GM18868 (cell line): ENCODE results near the gene TOR1AIP1.
"Not testable (repeated sequence)": the region's sequence is repeated elsewhere in the genome, so short reads cannot be mapped to it uniquely, and the experiment has no call there.

Experiments
- ATAC-seq: cut with Tn5 transposase; IDR thresholded peaks from one replicate; pipeline ENCODE4 v1.9.1; 2021; ENCODE audit warnings: mild to moderate bottlenecking, moderate library complexity; ENCODE audit not compliant: unreplicated experiment

Gene TOR1AIP1

DNA sequence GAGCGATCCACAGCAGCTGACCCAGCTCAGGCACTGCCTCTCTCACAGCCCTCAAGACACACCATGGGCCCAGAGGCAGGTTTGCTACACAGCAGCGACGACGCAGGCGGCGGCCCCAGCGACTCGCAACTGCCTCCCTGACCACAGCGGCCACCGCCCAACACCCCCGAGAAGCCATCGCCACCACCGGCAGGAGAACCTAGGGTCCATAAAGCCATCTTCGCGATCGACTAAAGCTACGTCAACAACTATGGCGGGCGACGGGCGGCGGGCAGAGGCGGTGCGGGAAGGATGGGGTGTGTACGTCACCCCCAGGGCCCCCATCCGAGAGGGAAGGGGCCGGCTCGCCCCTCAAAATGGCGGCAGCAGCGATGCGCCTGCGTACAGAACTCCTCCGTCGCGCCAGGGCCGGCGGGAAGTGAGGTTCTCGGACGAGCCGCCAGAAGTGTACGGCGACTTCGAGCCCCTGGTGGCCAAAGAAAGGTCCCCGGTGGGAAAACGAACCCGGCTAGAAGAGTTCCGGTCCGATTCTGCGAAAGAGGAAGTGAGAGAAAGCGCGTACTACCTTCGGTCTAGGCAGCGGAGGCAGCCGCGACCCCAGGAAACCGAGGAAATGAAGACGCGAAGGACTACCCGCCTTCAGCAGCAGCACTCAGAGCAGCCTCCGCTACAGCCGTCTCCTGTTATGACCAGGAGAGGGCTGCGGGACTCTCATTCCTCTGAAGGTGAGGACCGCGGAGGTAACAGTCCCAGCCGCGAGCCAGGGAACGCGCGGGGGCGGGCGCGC, at the start of gene TOR1AIP1:
TSS of gene TOR1AIP1 (plus strand) at position 33 of the 787 bp plus-strand sequence. CDS start at position 251, 218 bp downstream.
- peak; percentile 73 for ATAC-seq

DNA sequence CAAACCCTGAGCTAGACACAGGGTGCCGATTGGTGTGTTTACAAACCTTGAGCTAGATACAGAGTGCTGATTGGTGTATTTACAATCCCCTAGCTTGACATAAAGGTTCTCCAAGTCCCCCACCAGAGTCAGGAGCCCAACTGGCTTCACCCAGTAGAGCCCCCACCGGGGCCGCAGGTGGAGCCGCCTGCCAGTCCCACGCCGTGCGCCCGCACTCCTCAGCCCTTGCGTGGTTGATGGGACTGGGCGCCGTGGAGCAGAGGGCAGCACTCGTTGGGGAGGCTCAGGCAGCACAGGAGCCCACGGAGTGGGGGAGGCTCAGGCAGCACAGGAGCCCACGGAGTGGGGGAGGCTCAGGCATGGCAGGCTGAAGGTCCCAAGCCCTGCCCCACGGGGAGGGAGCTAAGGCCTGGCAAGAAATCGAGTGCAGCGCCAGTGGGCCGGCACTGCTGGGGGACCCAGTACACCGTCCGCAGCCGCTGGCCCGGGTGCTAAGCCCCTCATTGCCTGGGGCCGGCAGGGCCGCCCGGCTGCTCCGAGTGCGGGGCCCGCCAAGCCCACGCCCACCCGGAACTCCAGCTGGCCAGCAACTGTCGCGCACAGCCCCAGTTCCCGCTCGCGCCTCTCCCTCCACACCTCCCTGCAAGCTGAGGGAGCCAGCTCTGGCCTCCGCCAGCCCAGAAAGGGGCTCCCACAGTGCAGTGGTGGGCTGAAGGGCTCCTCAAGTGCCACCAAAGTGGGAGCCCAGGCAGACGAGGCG, 45.2 kb upstream of the TOR1AIP1 start:
- not testable (repeated sequence) for ATAC-seq

DNA sequence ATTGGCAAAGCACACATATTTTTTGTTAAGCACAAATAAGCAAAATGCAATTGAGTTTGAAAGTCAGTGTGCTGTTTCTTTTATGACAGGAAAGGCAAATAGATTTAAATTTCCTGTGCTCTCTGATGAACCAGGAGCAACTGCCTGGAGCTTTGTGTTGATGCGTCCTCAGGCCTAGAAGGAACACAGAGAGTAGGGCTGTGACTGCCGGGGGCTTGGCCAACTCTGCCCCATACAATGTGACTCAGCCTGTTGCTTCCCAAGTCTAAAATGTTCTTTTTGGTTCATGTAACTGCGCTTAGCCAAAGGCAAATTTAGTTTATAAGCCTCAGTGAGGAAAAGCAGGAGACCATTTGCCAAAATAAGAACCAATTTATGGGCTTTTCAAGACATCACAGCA, 42.0 kb upstream of the TOR1AIP1 start:
- ATAC-seq, result no peak

DNA sequence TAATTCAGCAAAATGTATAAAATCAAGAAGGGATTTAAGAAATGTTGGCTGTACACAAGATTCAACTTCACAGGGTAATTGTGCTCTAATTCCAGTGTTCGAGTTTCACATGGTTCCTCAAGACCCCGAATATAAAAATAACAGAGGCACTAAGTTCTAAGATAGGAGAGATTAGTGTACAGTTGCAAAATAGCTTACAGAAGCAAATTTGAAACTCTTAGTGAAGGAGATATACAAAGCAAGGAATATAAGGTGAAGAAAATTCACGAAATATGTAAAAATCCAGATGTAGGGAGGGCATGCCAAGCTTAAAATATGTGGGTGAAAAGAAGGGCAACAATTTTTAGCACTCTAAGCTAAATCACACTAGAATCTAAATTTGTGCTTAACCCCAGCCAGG, 33.9 kb upstream of the TOR1AIP1 start:
- ATAC-seq, result no peak

DNA sequence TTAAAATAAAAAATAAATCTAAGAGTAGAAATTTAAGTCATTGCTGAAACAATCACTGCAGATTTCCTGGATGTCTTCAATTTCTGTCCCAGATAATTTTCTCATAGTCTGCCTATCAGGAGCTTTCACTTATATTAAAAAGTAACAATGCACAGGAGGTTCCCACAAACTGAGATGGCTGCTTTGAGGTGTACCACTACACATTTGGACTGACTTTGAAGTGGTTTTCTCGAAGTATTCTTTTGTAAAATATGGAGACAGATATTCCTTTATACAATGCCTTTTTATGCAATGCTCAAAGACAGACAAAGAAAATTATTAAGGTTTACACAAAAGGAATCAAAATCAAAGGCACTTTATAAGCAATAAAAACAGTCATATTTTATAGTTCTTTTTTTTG, 29.0 kb upstream of the TOR1AIP1 start:
- no peak for ATAC-seq

DNA sequence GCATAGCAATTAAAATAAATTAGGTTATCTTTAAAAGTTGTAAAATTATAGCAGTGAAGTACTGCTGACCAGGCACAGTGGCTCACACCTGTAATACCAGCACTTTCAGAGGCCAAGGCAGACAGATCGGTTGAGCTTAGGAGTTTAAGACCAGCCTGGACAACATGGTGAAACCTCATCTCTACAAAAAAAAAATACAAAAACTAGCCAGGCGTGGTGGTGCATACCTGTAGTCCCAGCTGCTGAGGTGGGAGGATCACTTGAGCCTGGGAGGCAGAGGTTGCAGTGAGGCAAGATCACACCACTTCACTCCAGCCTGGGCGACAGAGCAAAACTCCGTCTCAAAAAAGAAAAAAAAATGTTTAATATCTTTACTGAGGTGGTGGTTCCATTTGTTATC, 26.3 kb upstream of the TOR1AIP1 start:
- ATAC-seq, result not testable (repeated sequence)

GRCh38 chr1:179856296-179856695, 25.8 kb upstream of the TOR1AIP1 start:
- no peak for ATAC-seq

GRCh38 chr1:179857009-179857408, 25.1 kb upstream of the TOR1AIP1 start:
- no peak for ATAC-seq

- no peak for ATAC-seq
These were observed 21.4 kb upstream of the TOR1AIP1 start for GRCh38 chr1:179860652-179861051.

DNA sequence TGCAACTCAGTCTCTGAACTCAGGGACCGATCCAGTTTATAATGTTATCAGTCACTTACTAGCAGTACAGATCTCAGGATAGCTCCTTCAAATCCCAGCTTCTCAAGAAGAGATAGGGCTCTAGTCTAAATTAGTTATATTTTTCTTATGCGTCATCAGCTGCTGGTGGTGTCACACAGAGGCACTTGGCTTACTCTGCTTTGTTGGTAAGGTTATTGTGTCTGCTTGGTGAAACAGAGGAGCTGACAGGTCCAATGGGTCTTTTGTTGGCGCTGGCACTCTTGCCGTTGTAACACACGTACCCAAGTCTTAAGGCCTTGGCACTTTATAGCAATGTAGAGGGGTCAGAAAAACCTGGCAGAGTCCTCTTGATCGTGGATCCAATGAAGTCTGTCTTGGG, 16.7 kb upstream of the TOR1AIP1 start:
- ATAC-seq, result no peak

DNA sequence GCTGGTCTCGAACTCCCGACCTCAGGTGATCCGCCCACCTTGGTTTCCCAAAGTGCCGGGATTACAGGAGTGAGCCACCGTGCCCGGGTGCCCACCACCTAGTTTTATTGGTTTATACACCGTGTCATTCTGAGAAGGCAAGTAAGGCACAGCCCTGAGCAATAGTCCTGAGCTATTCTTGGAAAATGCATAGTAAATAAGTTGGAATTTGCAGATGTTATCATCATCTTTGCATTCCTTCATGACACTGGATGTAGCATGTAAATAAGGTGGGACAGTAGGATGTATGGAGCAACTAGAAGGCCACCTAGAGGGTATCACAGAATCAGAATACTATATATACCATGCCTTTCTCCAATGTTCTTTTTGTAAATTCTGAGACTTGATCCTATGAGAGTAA, 15.5 kb upstream of the TOR1AIP1 start:
- ATAC-seq, result no peak

- ATAC-seq, result peak; percentile 65
These were observed 14.4 kb upstream of the TOR1AIP1 start for GRCh38 chr1:179867493-179868330.

DNA sequence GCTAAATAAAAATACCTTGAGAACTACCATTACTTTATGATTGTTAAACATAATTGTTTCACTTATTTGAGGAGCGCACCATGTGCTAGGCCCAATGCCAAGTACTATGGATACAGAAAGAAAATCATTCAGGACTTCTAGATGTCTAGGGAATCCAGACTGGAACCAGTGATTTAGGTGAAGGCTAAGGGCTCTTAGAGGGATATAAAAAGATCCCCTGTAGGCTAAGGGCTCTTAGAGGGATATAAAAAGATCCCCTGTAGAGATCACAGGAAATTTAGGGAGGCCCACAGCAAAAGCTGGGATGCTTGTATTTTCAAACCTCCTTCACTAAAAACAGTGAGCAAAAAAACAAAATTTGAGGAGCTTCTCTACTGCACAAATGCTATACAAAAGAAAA, 11.2 kb upstream of the TOR1AIP1 start:
- no peak for ATAC-seq

GRCh38 chr1:179871940-179872339, 10.1 kb upstream of the TOR1AIP1 start:
- no peak for ATAC-seq

GRCh38 chr1:179872558-179872957, 9.5 kb upstream of the TOR1AIP1 start:
- peak; percentile 47 for ATAC-seq

DNA sequence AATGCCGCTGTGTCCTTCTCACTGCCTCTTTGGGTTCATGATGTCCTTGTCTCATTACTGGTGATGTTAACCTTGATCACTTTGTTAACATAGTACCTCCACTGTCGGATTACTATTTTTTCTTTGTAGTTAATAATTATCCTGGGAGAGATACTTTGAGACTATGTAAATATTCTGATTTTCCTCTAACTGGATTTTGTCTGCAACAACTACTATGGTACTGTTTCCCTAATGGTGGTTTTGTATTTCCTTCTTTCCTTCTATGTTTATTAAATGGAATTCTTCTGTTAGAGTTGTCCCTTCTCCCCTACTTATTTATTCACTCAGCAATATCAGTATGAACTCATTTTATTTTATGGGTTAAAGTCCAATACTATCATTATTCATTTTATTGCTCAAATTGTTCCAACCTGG, 8.6 kb upstream of the TOR1AIP1 start:
- no peak for ATAC-seq

- ATAC-seq, result no peak
These were observed 6.3 kb upstream of the TOR1AIP1 start for GRCh38 chr1:179875596-179876299.

DNA sequence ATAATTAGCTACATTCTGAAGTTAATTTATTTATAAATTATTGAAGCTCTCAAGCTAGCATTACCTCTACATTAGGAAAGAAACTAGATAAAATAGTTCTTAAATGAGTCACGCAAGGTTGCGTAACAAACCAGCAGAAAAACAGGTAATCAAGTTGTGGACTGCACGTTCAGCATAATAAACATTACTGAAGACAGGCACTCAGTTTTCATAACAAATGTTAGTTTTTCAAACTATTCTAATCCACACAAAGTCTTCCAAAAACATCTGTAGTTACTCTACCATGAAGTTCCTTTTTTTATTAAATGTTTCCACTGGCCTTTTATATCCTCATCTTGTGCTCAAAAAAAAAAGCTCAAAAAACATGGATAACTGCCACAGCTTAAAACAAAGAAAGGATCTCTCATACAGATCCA, 5.8 kb upstream of the TOR1AIP1 start:
- no peak for ATAC-seq

DNA sequence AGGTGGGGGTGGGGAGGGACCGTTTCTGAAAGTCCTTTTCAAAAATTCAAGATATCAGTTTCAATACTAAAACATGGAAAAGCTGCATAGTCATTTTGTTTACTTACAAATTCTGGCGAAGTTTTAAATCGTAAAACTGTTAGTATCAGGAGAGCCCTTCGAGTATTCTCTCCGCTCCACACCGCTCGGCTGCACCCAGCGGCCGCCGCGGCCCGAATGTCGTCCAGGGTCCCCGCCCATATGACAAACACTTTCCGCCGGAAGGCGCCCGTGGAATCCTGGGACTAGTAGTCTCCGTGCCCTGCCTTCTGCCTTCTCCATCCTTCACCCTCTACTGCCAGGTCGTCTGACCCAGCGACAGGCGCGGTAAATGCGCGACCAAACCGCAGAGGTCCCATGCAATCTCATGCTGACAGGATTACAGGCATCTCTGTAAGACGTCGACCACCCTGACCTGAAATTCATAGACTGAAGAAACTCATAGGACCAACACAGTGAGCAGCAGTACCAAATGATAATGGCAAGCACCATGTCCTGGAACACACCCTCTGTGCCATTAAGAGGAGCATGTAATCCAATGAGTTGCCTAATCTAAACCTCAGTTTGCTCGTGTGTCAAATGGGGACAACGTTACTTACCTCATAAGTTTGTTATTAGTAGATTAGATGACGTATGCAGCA, 4.4 kb upstream of the TOR1AIP1 start, which contains the start of gene TOR1AIP2:
TSS of gene TOR1AIP2 (minus strand) at position 218 of the 680 bp plus-strand sequence. CDS start 25,138 bp downstream, outside the sequence.
- ATAC-seq, result peak; percentile 67

- no peak for ATAC-seq
These were observed 2.3 kb upstream of the TOR1AIP1 start for GRCh38 chr1:179879797-179880196.
